C4-2B (cell line): Measurements from ENCODE around the gene MOSMO.
A peak's percentile ranks its signal among the peaks of the same experiment; 100 is the strongest.

Experiments
- H3K27ac ChIP-seq: fragments of 450-650 bp; 2 replicates; pipeline ENCODE4 v1.5.1; 2017
- ZFX ChIP-seq: fragments of 450-650 bp; IDR thresholded peaks from 2 replicates; pipeline ENCODE4 v1.6.1; 2017
- TF ChIP-seq, protein P1 (sequence below): fragments of 450-650 bp; conservative IDR thresholded peaks from 2 replicates; pipeline ENCODE4 v1.5.1; 2017; ENCODE audit warnings: mild to moderate bottlenecking

MOSMO gene

DNA sequence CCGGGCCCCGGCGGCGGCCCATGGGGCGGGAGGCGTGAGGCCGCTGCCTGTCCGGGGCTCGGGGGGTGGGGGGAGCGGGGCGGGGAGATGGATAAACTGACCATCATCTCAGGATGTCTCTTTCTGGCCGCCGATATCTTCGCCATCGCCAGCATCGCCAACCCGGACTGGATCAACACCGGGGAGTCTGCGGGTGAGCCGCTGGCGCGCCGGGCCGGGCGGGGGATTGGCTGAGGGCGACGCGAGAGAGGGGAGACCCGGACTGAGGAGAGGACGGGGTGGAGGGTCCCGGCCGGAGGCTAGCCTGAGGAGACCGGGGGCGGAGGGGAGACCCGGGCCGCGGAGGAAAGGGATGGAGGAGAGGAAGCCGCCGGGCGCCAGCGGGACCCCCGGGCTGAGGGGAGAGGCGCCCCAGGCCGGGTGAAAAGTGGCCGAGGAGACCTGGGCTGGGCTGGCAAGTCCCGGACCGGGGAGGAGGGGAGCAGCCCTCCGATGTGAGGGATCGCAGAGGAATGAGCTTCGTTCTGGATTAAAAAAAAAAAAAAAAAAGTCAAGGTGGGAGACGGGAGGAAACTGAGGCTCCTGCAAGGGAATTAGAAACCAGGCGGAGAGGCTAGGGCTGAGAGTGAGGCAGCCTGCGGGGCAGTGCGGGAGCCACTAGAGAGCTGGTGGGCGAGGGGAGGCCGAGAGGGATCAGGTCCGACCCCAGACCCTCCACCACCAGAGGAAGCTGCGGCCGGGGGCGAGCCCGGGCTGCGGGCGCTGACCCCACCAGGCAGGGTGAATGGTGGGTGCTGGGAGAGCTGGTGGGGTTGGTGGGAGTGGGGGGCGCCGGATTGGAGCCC, 526 bp downstream of the MOSMO start:
- H3K27ac ChIP-seq: peak overlapping the region; percentile 80
- TF ChIP-seq ZFX: no peak
- TF ChIP-seq, protein P1, sequence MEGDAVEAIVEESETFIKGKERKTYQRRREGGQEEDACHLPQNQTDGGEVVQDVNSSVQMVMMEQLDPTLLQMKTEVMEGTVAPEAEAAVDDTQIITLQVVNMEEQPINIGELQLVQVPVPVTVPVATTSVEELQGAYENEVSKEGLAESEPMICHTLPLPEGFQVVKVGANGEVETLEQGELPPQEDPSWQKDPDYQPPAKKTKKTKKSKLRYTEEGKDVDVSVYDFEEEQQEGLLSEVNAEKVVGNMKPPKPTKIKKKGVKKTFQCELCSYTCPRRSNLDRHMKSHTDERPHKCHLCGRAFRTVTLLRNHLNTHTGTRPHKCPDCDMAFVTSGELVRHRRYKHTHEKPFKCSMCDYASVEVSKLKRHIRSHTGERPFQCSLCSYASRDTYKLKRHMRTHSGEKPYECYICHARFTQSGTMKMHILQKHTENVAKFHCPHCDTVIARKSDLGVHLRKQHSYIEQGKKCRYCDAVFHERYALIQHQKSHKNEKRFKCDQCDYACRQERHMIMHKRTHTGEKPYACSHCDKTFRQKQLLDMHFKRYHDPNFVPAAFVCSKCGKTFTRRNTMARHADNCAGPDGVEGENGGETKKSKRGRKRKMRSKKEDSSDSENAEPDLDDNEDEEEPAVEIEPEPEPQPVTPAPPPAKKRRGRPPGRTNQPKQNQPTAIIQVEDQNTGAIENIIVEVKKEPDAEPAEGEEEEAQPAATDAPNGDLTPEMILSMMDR: no peak

DNA sequence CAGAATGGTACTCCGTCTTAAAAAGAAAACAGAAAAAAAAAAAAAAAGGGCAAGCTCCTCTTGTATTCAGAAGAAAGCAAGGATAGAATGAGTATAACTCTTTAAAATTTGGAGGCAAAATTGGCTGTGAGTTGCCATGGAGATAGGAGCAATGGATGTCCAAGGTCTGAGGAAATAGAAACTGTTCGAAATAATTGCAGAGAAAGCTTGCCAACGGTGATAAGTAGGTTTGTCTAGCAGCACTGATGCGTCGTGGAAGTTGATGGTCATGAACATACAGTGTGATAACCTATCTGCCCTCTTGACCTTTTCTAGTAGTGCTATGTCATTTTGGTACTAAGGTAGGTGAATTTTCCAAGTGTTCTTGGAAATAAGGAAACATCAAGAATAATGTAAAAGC, 3.0 kb downstream of the MOSMO start:
- TF ChIP-seq ZFX: no peak
- TF ChIP-seq, protein P1: no peak
- H3K27ac ChIP-seq: no peak overlapping the region

DNA sequence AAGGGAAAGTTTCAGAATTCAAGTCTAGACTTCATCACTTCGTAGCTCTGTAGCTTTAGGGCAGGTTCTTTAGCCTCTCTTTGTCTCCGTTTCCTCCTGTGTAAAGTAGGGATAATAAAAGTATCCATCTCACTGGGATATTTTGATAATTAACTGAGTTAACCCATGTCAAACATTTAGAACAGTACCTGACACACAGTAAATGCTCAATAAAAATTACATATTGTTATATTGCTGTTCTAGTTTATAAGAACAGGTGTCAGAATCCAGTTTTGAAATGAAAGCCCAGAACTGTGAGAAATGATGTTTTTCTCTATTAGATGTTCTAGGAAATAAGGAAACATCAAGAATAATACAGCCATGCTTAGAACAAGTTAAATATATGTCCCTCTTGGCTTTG, 4.3 kb downstream of the MOSMO start:
- TF ChIP-seq ZFX: no peak
- TF ChIP-seq, protein P1: no peak
- H3K27ac ChIP-seq: no peak overlapping the region

DNA sequence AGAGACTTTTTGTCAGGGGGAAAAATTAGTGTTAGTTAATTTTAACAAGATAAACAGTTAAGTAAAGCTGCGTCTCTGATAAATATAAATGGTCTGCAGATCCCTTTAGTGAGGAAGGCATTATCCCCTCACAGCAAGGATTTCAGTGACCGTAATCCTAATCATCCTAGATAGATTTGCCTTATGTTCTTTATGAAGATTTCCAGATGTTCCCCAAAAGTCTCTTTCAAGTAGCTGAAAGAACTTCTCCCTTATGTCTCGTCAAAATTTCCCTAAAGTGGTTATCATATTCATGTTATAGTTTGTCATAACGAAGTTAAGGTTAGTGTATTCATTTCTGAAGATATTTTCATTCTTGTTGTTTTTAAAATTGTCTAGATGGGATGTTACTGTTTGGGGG, 5.6 kb downstream of the MOSMO start:
- no peak overlapping the region for H3K27ac ChIP-seq
- no peak for TF ChIP-seq ZFX
- TF ChIP-seq, protein P1: no peak

DNA sequence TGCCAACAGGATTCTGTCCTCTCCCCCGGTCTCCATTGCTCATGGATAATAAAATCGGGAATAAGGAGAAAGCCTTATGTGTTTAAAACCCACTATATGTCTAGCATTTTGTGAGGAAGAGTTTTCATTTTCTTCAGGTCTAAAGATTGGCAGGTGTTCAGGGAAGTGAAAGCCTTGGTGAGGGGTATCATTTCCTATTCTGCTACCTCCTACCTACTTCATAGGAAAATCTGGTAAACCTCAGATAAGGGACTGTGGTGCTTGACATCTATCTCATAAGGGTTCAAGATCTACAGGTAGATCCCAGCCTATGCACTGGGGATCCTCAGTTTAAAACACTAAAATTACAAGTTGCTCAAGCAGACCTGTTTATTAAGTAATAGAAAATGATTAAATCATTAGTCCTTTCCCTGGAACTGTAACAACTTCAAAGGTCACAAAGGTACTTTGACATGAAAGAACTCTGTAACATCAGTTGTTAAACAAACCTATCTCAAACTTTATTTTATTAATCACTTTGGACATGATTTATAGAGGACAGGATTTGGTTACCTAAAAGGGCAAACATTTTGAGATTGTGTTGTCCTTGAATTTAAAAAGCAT, 6.5 kb downstream of the MOSMO start:
- H3K27ac ChIP-seq: no peak overlapping the region
- no peak for TF ChIP-seq ZFX
- TF ChIP-seq, protein P1: no peak

DNA sequence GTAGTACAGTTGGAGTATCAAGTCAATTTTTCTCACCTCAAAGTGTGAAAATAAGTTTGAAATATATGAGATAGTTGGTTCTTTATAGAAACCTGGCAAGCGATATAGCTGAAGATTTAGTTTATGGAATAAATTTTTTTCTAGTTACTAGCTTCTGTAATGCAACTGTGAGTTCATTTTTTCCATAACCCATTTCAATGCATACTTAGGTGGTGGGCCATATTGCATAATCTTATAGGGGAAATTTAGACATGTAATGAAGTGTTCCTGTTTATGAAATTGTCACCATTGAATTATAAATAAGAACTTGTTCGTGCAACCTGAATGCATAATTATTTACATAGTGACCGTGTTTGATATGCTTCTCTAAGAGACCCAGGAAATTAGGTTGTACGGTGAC, 9.0 kb downstream of the MOSMO start:
- TF ChIP-seq, protein P1: no peak
- TF ChIP-seq ZFX: no peak
- H3K27ac ChIP-seq: no peak overlapping the region

DNA sequence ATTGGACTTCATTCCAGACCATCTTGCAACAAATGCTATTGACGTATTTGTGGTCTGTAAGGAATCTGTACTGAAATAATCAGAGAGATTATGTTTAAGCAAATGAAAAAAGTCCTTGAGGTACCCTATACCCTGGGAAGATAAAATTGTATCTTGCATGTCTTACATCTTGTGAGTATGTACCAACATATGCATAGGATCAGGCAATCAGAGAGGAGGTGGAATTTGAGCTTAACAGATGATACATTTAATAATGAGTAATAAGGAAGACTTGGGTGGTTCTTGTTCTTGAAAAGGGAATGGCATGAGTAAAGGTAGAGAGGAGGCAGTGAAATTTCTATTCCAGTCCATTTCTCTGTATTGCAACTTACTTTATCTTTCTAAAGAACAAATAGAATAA, 10.6 kb downstream of the MOSMO start:
- TF ChIP-seq ZFX: no peak
- TF ChIP-seq, protein P1: no peak
- no peak overlapping the region for H3K27ac ChIP-seq
